ENCODE data around the gene NFIC.
A peak's percentile ranks its signal among the peaks of the same experiment; 100 is the strongest.
"Not testable (repeated sequence)": the region's sequence is repeated elsewhere in the genome, so short reads cannot be mapped to it uniquely, and the experiment has no call there.

The NFIC gene

DNA sequence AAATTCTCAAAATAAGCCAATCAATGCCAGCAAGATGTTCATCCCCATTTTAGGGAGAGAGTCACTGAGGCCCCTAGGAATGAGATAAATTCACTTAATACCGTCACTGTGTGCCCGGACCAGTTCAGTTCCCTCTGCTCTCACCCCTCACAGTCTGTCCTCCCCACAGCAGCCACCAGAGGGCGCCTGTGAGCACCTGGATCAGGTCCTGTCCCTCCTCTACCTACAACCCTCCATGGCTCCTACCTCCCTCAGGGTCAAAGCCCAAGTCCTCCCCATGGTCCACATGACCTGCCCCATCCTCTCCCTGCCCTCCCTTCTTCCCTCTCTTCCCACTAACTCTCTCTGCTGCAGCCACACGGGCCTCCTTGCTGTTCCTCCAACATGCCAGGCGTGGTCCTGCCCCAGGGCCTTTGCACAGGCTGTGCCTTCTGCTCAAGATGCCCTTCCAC, 42.0 kb upstream of the NFIC start:
- Histone ChIP-seq H3K27ac (ENCODE audit: low read depth, low read length) (no peak overlapping the region), H3K9me2 (replicated peaks; ENCODE audit: control insufficient read depth, low read length) (no peaks in the 10 kb centered on the region), H3F3A (ENCODE audit: control insufficient read depth, insufficient read depth) (no peaks in the 10 kb centered on the region), H3K4me3 (ENCODE audit: low read length) (no peak overlapping the region), H4K20me1 (ENCODE audit: control insufficient read depth, insufficient read depth, low read depth, low read length) (no peaks in the 10 kb centered on the region), H3K9me3 (ENCODE audit: control insufficient read depth, insufficient read depth, low read length) (no peaks in the 10 kb centered on the region), H3K4me1 (ENCODE audit: control insufficient read depth, low read length) (no peaks in the 10 kb centered on the region), H3K4me2 (ENCODE audit: low read length) (no peak overlapping the region), H3K79me2 (ENCODE audit: control insufficient read depth, low read length) (no peaks in the 10 kb centered on the region), H3K36me3 (ENCODE audit: control insufficient read depth, low read length) (no peaks in the 10 kb centered on the region), H3K27me3 (ENCODE audit: control insufficient read depth, low read length) (no peaks in the 10 kb centered on the region)
- TF ChIP-seq, protein P1, sequence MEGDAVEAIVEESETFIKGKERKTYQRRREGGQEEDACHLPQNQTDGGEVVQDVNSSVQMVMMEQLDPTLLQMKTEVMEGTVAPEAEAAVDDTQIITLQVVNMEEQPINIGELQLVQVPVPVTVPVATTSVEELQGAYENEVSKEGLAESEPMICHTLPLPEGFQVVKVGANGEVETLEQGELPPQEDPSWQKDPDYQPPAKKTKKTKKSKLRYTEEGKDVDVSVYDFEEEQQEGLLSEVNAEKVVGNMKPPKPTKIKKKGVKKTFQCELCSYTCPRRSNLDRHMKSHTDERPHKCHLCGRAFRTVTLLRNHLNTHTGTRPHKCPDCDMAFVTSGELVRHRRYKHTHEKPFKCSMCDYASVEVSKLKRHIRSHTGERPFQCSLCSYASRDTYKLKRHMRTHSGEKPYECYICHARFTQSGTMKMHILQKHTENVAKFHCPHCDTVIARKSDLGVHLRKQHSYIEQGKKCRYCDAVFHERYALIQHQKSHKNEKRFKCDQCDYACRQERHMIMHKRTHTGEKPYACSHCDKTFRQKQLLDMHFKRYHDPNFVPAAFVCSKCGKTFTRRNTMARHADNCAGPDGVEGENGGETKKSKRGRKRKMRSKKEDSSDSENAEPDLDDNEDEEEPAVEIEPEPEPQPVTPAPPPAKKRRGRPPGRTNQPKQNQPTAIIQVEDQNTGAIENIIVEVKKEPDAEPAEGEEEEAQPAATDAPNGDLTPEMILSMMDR (IDR thresholded peaks at IDR 0.05; ENCODE audit: low read depth, low read length, poor library complexity, severe bottlenecking), result peak; percentile 95
- no peak for TF ChIP-seq EZH2phosphoT487 (IDR thresholded peaks at IDR 0.05; ENCODE audit: borderline replicate concordance, low read length)

DNA sequence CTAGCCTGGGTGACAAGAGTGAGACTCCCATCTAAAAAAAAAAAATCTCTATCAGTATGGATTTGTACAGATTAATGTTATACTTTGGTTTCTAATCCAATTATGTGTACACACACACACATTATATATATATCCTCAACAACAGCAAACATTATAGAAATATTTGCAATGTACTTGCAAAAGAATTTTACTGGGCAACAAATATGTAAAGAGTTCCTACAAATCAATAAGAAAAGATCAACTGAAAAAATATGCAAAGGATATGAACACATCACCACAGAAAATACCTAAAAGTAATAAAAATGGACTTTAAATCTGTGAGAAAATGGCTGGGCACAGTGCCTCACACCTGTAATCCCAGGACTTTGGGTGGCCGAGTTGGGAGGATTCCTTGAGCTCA, 40.9 kb upstream of the NFIC start:
- Histone ChIP-seq H3F3A (ENCODE audit: control insufficient read depth, insufficient read depth) (no peaks in the 10 kb centered on the region), H4K20me1 (ENCODE audit: control insufficient read depth, insufficient read depth, low read depth, low read length) (no peaks in the 10 kb centered on the region), H3K9me2 (replicated peaks; ENCODE audit: control insufficient read depth, low read length) (no peaks in the 10 kb centered on the region), H3K4me2 (ENCODE audit: low read length) (no peak overlapping the region), H3K27me3 (ENCODE audit: control insufficient read depth, low read length) (peaks cover 4% of the 10 kb centered on the region; the same call in 1 of the 2 replicates), H3K4me3 (ENCODE audit: low read length) (no peak overlapping the region), H3K79me2 (ENCODE audit: control insufficient read depth, low read length) (no peaks in the 10 kb centered on the region), H3K27ac (ENCODE audit: low read depth, low read length) (no peak overlapping the region), H3K9me3 (ENCODE audit: control insufficient read depth, insufficient read depth, low read length) (no peaks in the 10 kb centered on the region), H3K4me1 (ENCODE audit: control insufficient read depth, low read length) (no peaks in the 10 kb centered on the region), H3K36me3 (ENCODE audit: control insufficient read depth, low read length) (no peaks in the 10 kb centered on the region)
- no peak for TF ChIP-seq EZH2phosphoT487 (IDR thresholded peaks at IDR 0.05; ENCODE audit: borderline replicate concordance, low read length)

DNA sequence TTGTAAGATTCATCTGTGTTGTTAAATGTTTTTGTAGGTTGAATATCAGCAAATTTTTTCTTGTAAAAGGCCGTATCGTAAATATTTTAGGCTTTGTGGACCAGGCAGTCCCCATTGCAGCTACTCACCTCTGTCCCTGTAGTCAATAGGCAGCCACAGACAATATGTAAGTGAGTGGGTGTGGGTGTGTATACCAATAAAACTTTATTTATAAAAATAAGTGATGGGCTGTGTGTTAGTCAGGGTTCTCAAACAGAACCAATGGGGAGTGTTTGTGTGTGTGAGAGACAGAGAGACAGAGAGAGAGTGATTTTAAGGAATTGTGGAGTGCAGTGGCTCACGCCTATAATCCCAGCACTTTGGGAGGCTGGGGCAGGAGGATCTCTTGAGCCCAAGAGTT, 37.6 kb upstream of the NFIC start:
- peaks cover 4% of the 10 kb centered on the region; the same call in 1 of the 2 replicates for H3K27me3 ChIP-seq (ENCODE audit: control insufficient read depth, low read length)
- H3K9me2 ChIP-seq (replicated peaks; ENCODE audit: control insufficient read depth, low read length), result no peaks in the 10 kb centered on the region
- H3K4me2 ChIP-seq (ENCODE audit: low read length), result no peak overlapping the region
- no peaks in the 10 kb centered on the region for H3F3A ChIP-seq (ENCODE audit: control insufficient read depth, insufficient read depth)
- TF ChIP-seq EZH2phosphoT487 (IDR thresholded peaks at IDR 0.05; ENCODE audit: borderline replicate concordance, low read length), result no peak
- TF ChIP-seq, protein P1 (IDR thresholded peaks at IDR 0.05; ENCODE audit: low read depth, low read length, poor library complexity, severe bottlenecking), result no peak
- no peaks in the 10 kb centered on the region for H3K9me3 ChIP-seq (ENCODE audit: control insufficient read depth, insufficient read depth, low read length)
- H3K27ac ChIP-seq (ENCODE audit: low read depth, low read length), result no peak overlapping the region
- H3K4me1 ChIP-seq (ENCODE audit: control insufficient read depth, low read length), result no peaks in the 10 kb centered on the region
- no peak overlapping the region for H3K4me3 ChIP-seq (ENCODE audit: low read length)
- H4K20me1 ChIP-seq (ENCODE audit: control insufficient read depth, insufficient read depth, low read depth, low read length), result no peaks in the 10 kb centered on the region
- no peaks in the 10 kb centered on the region for H3K36me3 ChIP-seq (ENCODE audit: control insufficient read depth, low read length)
- no peaks in the 10 kb centered on the region for H3K79me2 ChIP-seq (ENCODE audit: control insufficient read depth, low read length)

DNA sequence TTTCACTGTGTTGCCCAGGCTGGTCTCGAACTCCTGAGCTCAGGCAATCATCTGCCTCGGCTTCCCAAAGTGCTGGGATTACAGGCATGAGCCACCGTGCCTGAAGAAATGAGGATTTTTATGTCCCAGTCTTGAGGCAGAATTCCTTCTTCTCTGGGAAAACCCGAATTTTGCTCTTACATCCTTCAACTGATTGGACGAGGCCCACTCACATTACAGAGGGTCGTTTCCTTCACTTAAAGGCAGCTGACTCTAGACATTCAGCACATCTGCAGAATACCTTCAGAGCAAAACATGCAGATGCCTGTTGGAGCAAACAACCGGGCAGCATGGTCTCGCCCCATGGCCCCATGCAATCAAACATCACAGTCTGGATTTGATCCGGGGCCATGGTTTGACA, 36.3 kb upstream of the NFIC start:
- Histone ChIP-seq H3K4me3 (ENCODE audit: low read length) (no peak overlapping the region), H3K4me1 (ENCODE audit: control insufficient read depth, low read length) (no peaks in the 10 kb centered on the region), H3K79me2 (ENCODE audit: control insufficient read depth, low read length) (no peaks in the 10 kb centered on the region), H3K9me2 (replicated peaks; ENCODE audit: control insufficient read depth, low read length) (no peaks in the 10 kb centered on the region), H3K4me2 (ENCODE audit: low read length) (no peak overlapping the region), H3F3A (ENCODE audit: control insufficient read depth, insufficient read depth) (no peaks in the 10 kb centered on the region), H3K9me3 (ENCODE audit: control insufficient read depth, insufficient read depth, low read length) (no peaks in the 10 kb centered on the region), H4K20me1 (ENCODE audit: control insufficient read depth, insufficient read depth, low read depth, low read length) (no peaks in the 10 kb centered on the region), H3K27me3 (ENCODE audit: control insufficient read depth, low read length) (peaks cover 4% of the 10 kb centered on the region; the same call in 1 of the 2 replicates), H3K27ac (ENCODE audit: low read depth, low read length) (no peak overlapping the region), H3K36me3 (ENCODE audit: control insufficient read depth, low read length) (no peaks in the 10 kb centered on the region)
- TF ChIP-seq, protein P1 (IDR thresholded peaks at IDR 0.05; ENCODE audit: low read depth, low read length, poor library complexity, severe bottlenecking), result no peak
- TF ChIP-seq EZH2phosphoT487 (IDR thresholded peaks at IDR 0.05; ENCODE audit: borderline replicate concordance, low read length), result no peak

DNA sequence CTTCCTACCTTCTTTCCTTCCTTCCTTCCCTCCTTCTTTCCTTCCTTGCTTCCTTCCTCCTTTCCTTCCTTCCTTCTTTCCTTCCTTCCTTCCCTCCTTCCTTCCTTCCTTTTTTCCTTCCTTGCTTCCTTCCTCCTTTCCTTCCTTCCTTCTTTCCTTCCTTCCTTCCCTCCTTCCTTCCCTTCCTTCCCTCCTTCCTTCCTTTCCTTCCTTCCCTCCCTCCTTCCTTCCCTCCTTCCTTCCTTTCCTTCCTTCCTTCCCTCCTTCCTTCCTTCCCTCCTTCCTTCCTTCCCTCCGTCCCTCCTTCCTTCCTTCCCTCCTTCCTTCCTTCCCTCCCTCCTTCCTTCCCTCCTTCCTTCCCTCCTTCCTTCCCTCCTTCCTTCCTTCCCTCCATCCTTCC, 34.2 kb upstream of the NFIC start:
- not testable (repeated sequence) for H3K27ac ChIP-seq (ENCODE audit: low read depth, low read length); H3K27me3 ChIP-seq (ENCODE audit: control insufficient read depth, low read length); H3K4me3 ChIP-seq (ENCODE audit: low read length); H3K9me2 ChIP-seq (replicated peaks; ENCODE audit: control insufficient read depth, low read length); H3K79me2 ChIP-seq (ENCODE audit: control insufficient read depth, low read length); H4K20me1 ChIP-seq (ENCODE audit: control insufficient read depth, insufficient read depth, low read depth, low read length); H3K4me1 ChIP-seq (ENCODE audit: control insufficient read depth, low read length); H3K4me2 ChIP-seq (ENCODE audit: low read length); H3F3A ChIP-seq (ENCODE audit: control insufficient read depth, insufficient read depth); H3K9me3 ChIP-seq (ENCODE audit: control insufficient read depth, insufficient read depth, low read length); H3K36me3 ChIP-seq (ENCODE audit: control insufficient read depth, low read length)

Data from DOHH2 (cell line).